Amygdala (tissue), 56 donors: ENCODE results near the gene PGA3.
"Not testable (repeated sequence)": the region's sequence is repeated elsewhere in the genome, so short reads cannot be mapped to it uniquely, and the experiment has no call there.

Source experiments
- DNase-seq, 56 donors: peaks; one replicate each; lab custom pipeline; 2025; lab: John Stamatoyannopoulos, UW

The PGA3 gene

DNA sequence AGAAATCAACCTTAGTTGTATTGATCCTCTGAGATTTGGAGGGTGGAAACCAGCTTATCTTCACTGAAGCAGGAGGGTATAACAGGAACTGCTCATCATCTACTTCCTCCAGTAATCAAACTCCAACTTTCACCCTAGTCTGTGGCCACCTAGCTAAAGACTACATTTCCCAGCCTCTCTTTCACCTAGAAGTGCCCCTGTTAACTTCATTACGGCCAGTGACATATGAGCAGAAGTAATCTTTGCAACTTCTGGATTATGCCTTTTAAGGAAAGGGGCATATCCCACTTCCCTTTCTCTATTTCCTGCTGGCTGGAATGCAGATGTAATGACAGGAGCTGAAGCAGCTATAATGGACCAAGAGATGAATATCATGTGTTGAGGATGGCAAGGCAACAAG, 34.5 kb upstream of the PGA3 start:
- DNase-seq: no peak

DNA sequence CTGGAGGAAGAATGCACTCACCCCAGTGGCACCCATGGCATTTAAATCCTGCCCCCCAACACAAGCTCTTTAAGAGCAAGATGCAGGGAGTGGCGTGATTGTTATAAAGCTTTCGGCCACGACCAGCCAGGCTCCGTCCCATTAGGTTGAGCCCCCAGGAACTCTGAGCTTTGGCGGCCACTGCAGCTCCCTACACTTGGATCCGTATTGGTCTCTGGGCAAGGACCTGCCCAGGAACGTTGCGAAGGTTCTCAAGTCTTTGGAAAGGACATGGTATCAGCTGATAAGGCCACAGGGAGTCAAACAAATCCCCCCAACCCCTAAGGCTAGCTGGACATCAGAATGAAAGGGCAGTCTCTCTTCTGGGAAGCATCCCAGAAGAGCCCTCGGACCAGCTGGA, 32.7 kb upstream of the PGA3 start:
- DNase-seq: no peak

DNA sequence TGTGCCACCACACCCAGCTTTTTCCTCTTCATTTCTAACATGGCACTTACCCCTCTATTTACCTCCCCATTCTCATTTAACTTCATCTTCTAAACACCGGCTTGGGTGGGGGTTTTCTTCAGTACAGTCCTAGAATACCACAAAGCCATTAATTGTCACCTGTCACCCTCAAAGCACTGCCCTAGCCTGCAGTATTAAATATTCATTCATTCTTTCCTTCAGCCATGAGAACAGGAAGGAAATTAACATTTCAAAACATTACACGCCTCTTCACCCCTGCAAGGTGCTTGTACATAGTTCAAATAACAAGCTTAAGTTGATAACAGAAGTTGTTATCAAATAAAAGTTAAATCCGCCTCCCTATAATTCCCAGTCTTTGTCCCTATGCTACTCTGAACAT, 31.4 kb upstream of the PGA3 start:
- no peak for DNase-seq

DNA sequence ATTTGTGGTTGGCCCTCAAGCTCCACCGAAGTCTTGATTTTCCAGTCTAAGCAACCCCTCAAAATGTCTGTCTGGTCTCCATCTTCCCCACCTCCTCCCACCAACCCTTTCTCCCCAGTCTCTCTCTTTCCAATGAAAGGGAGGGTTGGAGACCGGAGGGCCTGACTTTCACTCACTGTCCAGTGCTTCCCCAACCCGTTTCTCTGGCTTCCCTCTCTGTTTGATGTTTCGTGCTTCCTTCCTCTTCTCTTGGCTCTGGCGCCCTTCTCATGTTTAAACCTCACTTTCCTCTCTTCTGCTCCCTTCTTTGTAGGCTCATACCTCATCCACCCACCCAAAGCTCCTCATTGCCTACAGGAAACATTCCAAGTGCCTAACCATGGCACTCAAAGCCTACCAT, 31.0 kb upstream of the PGA3 start:
- DNase-seq: no peak

DNA sequence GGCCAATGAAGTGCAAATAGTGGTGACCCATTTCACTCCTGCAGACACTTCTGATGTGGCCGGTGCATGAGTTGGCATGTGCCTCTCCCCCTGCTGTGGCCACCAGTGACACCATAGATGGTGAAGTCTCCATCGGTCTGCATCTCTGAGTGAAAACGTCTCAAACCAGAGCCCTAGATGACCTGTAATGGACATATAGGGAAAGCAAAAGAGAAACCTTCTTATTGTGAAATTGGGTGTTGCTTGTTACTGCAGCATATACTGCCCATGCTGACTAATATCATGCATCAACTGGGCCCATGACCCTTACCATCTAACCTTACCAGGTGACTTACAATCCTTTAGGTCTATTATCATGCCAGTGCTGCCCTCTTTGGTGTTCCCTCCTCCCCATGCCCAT, 30.4 kb upstream of the PGA3 start:
- DNase-seq: no peak

DNA sequence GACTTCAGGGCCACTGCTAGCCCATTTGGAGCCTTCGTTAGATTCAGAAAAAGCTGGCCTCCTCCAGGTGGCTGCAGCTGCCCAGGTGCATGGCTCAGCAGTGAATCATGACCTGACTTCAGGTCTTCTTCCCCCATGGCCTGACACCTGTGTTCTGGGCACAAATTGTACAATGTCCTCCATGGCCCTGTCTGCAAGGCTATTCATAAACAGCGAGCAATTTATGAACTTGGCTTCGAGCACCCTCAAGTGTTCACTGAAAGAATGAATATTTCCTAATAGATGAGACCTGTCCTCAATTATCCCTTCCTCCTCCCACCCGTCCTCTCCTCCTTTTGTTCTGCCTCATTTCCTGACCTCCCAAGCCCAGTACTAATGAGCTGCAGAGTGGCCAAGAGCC, 29.9 kb upstream of the PGA3 start:
- no peak for DNase-seq

DNA sequence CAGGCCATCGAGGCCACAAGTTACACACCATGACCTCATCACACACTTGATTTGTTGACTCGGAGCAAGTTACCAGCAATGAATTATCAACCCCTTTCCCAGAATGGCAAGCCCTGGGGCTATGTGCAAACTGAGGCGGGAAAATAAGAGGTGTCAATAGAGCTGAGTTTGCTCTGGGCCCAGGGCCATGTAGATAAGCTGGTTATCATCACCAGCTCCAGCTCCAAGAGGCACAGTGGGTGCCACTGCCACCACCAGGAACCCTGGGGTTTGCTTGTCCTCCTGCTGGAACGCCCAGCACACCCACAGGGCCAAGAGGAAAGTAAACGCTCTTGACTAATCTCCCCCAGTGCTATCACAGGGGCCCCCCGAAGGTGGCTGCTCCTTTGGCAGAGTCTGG, 29.0 kb upstream of the PGA3 start:
- DNase-seq: no peak

DNA sequence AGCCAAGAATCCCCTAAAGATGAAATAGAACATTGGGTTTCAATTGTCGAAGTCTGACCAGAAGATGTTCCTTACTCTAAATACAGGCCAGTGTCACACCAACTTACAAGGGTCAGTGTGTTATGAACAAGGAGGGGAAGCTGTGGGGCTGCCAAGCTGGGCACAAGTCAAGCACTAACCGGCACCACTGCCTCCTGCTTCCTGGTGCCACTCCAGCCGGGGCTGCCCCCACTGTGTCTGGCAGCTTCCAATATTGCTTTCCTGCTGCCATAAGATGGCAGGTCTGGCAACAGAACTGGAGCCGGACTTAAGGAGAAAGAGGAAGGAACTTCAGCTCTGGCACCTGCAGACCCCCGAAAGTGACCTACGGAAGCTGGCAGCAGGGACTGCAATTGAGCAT, 28.4 kb upstream of the PGA3 start:
- DNase-seq: no peak

DNA sequence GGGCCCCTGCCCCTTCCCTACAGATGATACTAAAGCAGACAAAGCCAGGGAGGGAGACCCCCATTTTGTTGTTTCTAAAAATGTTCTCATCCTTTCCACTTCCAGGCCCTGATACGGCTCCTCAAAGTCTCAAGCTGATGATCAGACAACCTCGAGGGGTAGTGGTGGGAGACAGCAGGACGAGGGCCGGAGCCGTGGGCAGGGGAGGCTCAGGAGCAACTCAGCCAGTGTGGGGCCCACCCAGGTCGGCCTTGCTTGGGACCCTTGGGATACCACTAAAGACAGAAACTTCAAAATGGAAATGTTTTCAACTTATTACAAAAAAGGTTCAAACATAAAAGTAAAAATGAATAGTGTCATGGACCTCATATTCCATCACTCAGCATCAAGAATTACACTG, 26.9 kb upstream of the PGA3 start:
- DNase-seq: no peak

DNA sequence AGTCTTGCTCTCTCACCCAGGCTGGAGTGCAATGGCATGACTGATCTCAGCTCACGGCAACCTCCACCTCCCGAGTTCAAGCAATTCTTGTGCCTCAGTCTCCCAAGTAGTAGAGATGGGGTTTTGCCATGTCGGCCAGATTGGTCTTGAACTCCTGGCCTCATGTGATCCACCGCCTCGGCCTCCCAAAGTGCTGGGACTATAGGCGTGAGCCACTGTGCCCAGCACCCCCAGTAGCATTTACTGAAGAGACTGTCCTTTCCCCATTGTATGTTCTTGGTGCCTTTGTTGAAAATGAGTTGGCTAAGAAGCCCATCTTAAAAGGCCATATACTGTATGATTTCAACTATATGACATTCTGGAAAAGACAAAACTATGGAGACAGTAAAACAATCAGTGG, 23.1 kb upstream of the PGA3 start:
- not testable (repeated sequence) for DNase-seq

DNA sequence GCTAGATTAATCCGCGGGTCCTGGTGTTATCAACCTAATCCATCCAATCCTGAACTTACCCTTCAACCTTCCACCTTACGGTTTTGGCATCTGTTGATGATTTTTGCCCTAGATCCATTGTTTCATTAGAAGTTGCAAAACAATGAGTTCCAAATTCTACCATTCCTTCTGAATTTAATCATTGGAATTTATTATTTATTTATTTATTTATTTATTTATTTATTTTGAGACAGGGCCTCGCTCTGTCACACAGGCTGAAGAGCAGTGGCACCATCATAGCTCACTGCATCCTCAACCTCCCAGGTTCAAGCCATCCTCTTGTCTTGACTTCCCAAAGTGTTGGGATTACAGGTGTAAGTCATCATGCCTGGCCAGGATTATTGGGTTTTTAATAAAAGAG, 21.8 kb upstream of the PGA3 start:
- DNase-seq: no peak

DNA sequence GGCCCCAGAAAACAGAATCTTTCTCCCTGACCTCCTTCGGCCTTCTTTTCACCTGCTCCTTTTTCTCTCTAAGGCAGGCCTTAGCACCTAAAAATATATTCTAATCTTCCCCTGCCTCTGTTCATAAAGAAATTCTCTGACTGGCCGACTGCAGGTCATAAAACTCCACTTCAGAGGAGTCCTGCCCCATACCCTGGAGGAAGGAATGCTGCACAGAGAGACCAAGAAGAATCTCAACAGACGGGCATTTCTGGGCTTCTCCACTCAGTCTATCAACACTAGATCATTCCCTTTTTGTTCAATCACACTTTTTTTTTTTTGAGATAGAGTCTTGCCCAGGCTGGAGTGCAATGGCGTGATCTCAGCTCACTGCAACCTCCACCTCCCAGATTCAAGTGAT, 19.7 kb upstream of the PGA3 start:
- DNase-seq: no peak

DNA sequence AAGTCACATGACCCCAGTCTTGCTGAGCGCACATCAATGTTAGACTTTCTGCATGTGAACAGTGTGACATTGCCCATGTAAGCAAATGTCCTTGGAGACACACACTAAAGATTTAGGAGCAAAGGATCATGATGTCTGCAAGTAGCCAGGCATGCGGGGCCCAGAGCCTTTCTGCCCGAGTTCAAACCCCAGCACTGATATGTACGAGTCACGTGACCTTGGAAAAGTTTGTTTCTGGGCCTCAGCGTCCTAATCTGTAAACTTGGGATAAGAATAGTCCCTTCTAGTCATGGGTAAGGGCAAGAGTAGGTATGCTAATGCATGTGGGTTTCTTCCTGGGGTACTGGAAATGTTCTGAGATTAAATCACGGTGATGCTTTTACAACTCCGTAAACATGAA, 16.8 kb upstream of the PGA3 start:
- DNase-seq: no peak

DNA sequence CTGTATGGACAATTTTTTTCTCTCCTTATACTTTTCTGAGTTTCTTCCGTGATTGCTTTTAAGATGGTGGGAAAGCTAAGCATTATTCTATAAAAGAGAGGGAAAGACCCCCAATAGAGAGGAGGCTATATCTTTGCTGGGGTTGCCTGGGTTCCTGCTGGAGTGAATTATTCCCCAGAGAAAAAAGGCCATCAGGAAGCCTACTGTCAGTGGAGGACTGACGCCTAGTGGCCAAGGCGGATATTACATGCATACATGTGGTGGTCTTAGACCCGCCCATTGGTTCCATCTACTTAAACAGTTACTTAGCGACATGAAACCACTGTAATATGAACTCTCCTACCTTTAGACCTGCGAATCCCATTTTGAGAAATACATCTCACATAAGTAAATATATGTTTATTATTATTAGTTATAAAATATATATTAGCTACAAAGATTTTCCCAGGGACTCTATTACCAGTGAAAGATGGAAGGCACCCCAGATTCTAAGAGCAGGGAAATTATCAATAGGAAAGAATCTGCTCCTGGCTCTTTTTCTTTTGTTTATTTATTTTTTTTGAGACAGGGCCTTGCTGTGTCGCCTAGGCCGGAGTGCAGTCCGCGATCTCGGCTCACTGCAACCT, 15.7 kb upstream of the PGA3 start:
- DNase-seq: peak in 35 of 56 donors; percentile 2 to 86 (median 33)

DNA sequence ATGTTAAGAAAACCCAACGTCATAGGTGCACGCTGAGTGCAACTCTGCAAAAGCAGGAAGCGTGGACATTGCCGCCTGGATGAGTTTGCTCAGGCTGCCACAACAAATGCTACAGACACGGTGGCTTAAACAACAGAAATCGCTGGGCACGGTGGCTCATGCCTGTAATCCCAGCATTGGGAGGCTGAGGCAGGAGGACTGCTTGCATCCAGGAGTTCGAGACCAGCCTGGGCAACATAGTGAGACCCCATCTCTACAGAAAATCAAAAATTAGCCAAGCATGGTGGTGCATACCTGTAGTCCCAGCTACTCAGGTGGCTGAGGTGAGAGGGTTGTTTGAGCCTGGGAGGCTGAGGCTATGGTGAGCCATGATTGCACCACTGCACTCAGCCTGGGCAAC, 13.4 kb upstream of the PGA3 start:
- no peak for DNase-seq

DNA sequence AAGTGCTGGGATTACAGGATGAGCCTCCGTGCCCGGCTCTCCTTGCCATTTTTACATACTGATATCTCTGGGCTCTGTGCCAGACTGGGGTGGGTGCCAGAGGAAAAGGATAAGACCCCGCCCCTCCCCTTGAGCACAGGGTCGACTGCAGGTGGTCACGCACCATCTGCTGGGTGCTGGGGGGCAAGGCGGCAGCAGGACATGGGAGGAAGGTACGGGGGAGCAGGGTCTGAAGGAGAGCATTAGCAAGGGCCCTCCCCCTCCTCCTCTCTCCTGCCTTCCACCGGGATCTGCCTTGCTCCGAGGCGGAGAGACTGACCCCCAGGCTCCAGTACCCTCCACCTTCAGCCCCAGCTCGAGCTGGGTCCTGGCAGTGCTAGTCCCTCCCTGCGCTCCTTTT, 9.7 kb upstream of the PGA3 start:
- DNase-seq: no peak

DNA sequence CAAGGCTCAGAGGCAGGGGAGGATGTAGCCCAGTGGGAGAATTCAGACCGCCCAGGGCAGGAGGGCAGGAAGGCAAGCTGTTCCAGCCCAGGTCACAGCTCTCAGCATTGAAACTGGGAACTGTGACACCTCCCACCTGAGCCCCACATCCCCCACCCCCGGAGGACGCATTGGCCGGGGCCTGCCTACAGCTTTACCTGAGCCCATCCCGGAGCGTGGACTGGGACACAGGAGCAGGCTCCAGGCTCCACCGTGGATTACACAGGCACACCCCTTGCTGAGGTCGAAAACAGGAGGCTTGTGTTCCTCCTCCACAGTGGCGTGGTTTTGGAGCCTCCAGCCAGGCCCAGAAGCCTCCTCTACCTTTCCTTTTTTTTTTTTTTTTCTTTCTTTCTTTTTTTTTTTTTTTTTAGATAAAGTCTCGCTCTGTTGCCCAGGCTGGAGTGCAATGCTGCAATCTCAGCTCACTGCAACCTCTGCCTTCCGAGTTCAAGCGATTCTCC, 9.1 kb upstream of the PGA3 start:
- no peak for DNase-seq

DNA sequence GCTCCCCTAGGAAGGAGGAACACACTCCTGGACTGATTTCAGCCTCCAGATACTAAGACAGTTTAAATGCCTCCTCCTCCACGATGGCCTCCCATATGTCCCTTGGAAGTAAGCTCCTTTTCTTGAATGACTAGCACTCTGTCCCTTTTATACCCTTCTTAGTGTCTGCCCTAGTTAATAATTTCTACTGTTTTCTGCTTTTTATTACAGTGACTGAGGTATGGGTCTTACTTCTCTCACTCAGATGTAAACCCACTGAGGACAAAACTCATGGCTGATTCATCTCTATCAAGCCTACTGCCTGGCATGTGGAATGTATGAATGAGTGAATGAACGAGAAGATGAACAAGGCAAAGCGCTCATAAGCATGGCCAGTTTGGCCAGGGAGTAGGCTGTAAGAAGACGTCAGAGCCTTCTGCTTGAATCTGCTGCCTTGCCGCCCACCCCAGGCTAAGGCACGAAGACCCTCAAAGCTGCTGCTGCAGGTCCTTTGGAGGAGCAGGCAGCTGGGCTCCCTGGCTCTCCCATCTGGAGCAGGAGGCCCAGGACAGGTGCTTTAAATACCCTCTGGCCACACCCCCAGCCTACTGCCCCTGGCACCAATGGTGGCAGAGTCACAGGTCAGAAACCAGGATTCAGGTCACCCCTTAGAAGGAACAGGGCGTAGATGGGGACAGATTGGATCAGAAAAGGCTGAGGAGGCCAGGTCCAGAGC, 8.2 kb upstream of the PGA3 start:
- no peak for DNase-seq

DNA sequence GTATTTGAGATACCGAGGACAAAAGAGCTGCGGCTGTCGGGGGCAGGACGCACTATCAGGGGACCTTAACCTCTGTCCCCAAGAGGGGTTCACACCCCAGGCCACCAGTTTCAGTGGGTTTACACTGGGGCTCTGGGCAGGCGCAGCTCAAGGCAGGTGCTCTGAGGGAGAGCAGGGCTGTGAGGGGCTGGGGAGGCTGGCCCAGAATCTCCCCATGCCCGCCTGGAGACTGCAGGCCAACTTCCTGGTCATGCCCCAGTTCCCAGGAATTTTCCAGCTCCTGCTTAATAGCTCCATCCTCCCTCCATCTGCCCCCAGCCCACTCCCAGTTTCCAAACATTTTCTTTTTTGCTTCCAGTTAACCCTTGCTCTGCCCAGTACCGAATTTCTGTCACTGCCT, 7.6 kb upstream of the PGA3 start:
- no peak for DNase-seq

DNA sequence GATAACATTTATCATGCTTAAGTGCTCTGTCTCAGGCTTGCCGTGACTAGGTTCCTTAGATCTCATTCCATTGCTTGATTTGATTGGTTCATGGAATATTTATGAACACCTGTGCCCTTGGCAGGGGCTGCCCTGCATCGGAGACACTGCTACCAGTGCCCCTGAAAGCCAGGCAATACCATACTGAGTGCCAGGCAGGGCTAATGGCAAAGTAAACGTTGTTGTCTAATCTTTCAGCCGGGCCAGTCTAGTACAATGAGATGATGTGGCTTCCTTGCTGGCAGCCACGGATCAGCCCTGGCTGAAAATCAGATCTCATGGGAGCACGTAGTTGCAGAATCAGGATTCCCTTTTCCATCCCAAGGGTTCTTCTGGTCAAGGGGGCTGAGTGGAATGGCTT, 5.0 kb upstream of the PGA3 start:
- DNase-seq: no peak

DNA sequence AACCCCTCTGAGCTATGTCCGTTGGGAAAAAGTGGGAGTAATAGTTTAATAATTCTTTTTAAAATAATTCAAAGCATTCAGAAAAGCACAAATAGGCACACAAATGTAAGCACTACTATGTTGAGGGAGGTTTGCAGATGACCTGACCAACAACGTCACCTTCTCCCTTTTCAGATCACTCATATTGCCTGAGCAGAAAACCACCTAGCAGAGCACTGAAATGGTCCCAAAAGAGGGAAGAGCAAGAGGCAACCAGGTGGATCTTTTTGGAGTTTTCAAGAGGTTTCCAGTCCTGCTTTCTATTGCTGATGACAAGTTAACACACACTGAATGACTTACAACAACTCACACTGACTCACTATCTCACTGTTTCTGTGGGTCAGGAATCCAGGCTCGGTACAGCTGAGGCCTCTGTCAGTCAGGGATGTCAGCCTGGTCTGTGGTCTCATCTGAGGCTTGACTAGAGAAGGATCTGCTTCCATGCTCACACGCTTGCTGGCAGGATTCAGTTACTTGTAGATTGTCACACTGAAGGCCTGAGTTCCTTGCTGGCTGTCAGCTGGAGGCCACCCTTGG, 4.3 kb upstream of the PGA3 start:
- DNase-seq: no peak

DNA sequence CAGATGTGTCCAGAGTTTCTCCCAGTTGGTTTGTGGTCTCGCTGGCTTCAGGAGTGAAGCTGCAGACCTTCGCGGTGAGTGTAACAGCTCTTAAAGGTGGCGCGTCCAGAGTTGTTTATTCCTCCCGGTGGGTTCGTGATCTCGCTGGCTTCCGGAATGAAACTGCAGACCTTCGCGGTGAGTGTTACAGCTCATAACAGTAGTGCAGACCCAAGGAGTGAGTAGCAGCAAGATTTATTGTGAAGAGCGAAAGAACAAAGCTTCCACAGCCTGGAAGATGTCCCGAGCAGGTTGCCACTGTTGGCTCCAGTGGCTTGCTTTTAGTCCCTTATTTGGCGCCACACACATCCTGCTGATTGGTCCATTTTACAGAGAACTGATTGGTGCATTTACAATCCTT, 1.8 kb upstream of the PGA3 start:
- DNase-seq: no peak
